DMS153 (cell line): ENCODE measurements around the gene FKBP9.
"Not testable (repeated sequence)": the region's sequence is repeated elsewhere in the genome, so short reads cannot be mapped to it uniquely, and the experiment has no call there.

ENCODE experiments used
- DNase-seq: peaks from one replicate; lab custom pipeline; 2025; lab: John Stamatoyannopoulos, UW

FKBP9 gene

DNA sequence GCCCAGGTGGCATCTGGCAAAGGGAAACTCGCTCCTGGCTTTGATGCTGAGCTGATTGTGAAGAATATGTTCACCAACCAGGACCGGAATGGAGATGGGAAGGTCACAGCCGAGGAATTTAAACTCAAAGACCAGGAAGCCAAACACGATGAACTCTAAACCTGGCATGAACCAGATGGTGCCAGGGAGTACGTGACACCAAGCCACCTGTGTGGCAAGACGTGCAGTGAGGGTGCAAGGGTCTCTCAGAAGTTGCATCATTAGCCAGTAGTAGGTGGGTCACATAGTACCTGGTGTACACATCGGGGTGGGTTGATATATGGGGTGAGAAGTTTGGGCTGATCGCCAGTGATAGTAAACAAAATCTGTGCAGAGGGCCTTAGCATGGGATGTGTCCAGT lies 48.0 kb downstream of the FKBP9 start:
- not testable (repeated sequence) for DNase-seq

DNA sequence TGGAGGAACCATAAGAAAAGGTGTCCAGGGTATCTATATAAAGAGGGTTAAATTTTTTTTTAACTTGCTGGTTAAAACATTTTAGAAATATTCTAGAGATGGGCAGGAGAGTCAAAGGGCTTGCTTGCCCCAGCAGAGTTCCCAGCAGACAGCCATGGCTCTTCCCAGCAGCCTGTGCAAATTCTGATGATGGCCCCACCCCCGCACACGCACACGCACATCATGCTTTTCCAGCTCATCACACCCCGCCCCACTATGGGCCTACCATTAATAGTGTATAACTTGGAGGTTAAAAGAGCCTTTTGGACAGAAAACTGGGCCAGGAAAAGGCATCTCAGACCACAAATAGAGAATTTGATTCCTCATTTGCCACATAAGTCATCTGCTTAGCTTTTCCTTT lies 48.5 kb downstream of the FKBP9 start:
- not testable (repeated sequence) for DNase-seq

DNA sequence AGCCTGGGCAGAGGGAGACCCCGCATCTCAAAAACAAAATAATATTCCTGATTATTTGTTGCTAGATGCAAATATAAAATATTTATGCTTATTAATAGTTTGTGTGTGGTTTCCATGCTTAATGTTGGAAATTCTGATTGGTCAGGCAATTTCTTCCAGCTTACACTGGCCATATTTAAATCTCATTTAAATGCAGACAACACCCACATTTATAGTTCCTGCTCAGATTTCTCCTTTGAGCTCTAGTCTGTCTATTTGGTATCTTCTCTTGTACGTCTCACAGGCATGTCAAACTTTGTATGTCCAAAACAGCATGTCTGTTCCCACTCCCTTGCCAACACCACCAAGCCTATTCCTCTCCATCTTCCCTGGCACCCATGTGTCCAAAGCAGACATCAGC lies 52.5 kb downstream of the FKBP9 start:
- DNase-seq, result no peak

DNA sequence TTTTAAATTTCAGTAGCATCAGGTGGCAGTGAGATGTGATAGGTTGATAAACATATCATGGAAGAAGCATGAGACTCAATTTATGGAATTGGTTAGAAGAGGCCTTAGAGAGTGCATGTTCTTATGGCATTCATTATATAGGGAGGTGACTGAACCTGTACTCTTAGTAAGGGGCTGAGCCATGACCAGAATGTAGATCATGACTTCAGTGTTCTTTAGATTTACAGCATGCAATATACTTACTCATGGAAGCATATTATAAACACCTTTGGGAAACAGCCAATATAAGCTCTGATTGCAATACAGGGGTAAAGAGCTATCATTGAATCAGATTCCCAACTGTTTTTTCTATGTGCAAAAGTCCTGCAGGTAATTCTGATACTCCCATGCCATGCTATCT lies 55.1 kb downstream of the FKBP9 start:
- no peak for DNase-seq

DNA sequence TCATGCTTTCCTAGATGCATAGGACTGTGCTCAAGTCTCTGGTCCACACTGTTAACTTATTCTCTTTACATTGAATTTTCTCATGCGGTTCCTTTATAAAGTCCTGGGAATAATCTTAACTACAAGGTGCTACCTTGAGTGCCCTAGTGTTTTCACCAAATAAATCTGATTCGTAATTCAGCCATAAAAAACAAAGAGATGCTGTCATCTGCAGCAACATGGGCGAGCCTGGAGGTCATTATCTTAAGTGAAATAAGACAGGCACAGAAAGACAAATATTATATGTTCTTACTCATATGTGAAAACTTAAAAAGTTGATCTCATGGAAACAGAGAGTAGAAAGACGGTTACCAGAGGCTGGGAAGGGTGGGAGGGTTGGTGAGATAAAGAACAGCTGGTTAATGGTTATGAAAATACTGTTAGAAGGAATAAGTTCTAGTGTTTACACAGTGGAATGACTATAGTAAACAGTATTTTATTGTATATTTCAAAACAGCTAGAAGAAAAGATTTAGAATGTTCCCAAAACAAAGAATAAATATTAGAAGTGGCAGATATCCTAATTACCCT lies 67.0 kb downstream of the FKBP9 start:
- no peak for DNase-seq

DNA sequence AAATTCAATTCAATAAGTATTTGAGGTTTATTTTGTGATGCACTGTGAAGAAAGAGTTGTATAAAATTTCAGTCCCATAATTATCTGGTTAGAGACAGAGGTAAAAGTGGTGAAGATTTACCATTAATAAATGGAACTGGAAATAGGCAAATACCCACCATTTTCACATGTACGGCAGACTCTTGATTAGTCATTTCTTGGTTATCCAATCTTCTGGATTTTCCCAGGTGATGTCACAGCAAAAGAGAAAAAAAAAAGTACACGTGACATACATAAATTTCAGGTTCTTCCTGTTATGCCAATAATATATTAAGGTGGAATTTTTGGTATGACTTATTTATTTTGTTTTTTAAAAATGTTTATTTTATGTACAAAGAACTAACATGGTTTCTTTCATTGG lies 78.5 kb downstream of the FKBP9 start:
- DNase-seq, result no peak

DNA sequence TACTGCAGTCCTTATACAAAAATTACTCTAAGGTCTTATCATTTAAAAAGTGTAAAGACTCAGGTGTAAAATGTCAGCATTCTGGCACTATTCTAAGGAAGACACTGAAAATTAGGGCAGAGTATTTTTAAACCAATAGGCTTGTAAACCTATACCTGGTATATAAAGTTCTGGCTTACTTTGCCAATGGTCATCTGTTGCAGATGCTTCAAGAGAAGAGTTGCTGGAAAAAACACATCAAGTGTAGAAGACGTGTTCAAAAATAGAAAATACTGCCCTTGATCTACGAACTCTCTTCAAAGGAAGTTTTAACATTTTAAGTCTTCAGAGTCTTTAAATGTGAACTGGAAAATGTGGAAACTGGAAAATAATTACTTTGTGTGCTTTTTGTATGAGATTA lies 81.4 kb downstream of the FKBP9 start:
- no peak for DNase-seq

DNA sequence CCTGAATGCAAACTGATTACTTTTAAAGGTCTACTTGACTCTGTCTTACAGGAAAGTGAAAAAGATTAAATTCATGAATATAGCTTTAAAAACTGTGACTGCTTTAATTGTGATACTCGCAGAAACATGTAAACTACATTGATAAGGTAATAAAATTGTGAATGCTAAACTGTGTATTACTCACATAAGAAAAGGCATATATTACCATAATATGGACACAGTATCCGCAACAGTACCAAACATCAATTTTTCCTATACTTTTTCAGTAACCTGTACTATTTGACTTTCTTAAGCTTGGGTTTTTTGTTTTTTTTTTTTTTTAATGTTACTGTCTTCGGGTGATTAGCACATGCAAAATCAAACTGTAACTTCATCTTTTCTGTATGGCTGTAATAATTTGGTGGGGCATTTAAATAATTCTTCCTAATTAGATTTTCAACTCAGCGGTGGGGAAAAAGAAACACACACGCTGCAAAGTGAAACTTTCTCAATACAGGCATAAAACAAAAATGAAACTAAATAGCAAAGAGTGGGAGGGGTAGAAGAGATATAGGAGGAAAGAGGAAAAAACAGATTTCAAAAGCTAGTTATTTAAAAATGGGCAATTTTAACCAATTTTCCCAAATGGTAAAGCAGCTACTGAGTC lies 82.1 kb downstream of the FKBP9 start:
- DNase-seq, result no peak

DNA sequence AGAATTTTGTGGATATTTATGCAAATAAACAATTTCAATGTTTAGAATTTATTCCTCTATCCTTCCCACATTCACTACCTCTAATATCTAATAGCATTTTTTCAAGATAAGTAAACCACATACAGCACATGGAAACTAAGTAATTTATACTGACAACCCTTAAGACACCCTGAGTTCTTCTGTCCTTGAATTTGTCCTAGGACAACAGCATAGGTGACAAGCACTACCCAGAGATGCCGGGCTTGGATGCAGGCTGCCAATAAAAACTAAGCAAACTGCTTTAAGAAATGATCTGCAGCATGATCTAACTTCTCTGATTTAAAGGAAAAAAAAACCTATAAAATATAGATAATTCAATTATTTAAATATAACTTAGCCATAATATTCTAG lies 82.7 kb downstream of the FKBP9 start:
- DNase-seq, result no peak

DNA sequence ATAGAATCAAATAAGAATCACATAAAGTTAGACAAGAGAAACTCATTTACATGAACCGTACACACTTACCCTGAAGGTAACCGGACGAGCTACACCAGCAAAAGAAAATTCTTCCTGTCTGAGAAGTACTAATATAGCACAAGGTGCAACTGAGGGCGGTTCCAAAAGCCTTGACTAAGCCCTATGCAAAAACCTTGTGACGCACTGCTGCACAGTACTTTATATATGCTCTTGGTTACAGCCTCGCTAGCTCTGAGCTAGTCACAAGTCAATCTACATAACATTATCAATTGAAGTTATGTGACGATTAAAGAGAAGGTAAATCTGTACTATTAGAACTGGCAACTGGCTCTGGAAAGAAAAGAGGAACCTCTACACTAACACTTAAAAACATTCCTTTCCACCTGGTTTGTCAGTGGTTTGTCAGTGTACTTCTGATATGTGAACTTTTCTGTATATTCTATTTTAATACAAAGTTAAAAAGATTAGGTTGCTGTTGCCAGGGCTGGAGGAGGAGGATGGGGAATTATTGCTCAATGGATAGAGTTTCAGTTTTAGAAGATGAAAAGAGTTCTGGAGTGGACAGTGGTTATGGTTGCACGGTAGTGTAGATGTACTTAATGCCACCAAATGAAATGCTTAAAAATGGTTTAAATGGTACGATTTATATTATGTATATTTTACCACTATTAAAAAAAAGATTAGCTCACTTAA lies 83.7 kb downstream of the FKBP9 start:
- DNase-seq, result no peak

DNA sequence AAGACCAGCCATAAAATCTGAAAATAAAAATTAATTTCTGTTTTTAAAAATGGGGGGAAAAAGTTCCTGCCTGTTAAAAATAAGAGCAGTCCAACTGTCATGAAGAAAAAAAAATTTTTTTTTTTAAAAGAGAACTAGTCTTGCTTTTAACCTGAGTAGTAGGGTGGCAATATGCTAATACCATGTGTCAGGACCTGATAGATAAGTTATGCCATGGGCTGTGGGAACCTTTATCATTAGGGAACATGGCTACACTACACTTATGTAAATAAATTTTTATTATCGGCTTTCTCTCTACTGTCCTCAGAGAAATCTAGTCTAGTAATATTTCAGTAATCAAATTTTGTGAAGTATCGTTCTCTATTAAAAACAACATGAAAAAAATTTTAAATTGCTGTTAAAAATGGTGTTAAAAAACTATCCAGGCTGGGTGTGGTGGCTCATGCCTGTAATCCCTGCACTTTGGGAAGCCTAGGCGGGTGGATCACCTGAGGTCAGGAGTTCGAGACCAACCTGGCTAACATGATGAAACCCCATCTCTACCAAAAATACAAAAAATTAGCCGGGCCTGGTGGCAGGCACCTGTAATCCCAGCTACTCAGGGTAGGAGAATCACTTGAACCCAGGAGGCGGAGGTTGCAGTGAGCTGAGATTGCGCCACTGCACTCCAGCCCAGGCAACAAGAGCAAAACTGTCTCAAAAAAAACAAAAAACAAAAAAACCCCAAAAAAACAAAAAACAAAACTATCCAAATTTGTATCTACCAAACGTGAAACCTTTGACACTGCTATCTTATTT lies 84.6 kb downstream of the FKBP9 start:
- no peak for DNase-seq

DNA sequence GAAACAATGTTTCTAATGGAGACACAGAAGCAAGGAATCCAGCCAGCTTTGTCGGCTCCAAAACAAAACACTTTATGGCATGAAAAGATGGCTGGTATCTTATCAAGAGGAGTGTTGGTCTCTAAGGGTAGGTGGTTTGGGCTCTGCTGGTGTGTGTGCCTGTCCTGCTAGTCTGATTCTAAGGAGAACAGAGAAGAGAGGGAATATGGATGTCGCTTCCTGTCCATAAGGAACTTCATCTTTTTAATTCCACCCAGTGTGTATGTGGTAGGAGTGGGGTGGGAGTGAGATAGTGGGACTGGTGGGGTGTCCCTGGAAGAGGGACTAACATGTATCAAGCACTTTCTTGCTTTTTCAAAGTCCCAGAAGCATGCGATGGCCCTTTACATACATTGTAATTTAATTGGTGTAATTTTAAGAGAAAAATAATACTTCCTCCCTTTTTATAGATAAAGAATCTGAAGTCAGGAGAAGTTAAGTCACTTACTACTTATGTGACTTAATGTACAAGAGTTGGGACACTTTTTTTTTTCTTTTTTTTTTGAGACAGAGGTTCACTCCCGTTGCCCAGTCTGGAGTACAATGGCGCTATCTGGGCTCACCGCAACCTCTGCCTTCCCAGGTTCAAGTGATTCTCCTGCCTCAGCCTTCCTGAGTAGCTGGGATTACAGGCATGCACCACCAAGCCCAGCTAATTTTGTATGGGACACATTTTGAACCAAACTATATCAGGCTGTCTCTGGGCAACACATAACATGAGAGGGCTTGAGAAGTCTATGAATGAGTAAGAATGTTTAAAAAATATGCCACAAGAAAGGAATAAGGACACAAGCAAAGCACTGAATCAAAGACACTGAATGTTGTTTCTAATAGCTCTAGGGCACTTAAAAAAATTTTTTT lies 86.5 kb downstream of the FKBP9 start:
- DNase-seq, result no peak

DNA sequence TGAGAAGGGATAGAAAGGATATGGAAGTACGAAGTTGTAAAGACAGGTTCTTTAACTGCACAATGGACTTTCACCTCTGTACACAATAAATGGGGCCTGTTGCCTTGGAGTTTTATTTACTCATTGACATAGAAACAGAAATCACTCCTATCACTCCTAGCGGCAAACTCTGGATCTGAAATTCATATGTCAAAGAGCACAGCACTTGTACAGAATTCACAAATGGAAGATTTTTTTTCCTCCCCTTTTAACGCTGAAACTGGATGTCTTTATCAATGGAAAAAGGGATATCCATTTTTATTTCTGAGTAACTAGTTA lies 87.1 kb downstream of the FKBP9 start:
- peak; percentile 51 for DNase-seq

DNA sequence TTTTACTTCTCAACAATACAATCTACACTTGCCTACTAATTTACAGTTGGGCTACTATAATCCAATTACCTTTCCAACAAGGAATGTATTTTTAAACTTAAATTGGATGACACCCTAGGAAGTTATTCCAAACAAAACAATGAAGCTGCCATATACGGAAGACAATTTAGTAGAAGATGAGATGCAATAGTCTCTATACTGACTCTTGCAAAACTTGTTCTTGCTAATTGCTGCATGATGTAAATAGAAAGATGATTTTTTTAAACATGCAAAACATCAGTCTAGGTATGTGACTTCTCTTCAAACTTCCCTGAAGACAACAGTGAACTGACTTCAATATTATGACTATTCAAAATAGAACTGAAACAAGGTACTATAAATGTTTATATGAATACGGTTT lies 87.7 kb downstream of the FKBP9 start:
- no peak for DNase-seq

DNA sequence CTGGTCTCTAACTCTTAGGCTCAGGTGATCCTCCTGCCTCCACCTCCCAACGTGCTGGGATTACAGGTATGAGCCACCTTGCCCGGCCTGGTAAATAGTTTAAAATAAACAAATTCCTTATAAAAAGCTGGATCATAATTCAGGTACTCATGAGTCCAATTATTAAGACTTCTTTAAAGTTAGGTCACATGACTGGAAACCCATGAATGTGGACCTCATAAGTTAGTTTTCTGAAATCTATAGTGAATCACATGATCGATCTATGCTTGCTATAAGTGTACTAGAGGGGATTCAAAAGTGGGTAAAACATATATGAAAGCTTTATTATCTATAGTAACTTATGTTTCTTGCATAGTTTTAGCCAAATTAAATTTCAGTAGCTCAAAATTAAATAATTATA lies 91.0 kb downstream of the FKBP9 start:
- DNase-seq, result no peak

DNA sequence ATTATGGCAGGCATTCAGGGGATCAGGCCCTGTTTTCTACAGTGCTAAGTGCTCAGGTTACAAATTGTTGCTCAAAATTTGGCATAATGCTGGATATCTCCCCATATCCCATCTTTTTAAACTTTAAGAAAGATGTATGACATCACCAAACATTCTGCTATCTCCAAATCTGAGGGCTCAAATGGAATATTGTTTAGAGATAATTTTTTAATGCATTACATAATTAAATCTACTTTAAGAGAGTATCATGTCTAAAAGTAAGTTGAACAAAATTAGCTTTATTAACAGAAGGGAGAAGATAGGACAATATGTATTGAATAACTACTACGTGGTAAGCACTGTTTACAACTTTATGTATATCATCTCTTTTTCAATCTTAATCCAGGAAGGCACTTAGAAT lies 91.5 kb downstream of the FKBP9 start:
- DNase-seq, result no peak

DNA sequence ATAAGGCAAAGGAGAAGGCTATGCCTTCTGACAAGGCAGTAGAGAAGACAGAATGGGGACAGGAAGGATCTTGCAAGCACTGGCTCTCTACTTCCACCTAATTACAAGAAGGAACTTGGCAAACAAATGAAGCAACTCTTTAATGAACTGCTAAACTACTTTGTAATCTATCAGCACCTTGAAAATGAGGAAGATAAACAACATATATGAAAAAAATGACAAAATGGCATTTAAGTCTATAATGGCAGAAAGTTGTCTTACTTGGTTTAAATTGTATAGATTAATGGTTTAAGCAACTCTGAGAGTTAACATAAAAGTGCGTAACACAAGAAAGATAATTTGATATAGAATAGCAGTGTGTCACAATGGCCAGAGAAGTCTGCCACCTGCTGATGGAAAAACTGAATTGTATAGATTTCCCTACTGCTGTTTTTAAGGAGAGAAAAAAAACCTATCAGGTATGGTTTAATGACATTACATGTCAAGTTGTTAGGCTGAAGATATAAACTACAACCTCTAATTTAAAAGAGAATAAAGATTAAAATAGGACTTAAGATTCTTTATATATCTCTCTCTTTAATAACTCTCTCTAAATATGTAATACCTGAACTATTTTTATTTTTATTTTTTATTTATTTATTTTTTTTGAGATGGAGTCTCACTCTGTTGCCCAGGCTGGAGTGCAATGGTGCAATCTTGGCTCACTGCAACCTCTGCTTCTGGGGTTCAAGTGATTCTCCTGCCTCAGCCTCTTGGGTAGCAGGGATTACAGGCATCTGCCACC lies 93.5 kb downstream of the FKBP9 start:
- peak; percentile 22 for DNase-seq

DNA sequence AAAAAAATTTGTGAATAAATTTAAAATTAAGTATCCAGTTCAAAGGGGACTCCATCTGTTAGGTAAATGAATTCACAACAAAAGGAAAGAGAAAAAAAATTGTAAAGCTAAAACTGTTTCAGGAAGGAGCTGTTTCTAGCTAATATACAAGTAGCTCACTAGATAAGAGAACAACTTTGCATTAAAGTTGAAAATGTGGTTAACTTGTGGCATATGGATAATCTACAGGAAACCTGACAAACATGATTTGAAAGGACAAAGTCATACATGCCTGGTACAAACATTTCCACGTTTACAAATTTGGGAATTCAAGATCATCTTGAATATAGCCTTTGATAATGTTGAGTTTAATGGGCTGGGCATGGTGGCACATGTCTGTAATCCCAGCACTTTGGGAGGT lies 96.5 kb downstream of the FKBP9 start:
- DNase-seq, result no peak

DNA sequence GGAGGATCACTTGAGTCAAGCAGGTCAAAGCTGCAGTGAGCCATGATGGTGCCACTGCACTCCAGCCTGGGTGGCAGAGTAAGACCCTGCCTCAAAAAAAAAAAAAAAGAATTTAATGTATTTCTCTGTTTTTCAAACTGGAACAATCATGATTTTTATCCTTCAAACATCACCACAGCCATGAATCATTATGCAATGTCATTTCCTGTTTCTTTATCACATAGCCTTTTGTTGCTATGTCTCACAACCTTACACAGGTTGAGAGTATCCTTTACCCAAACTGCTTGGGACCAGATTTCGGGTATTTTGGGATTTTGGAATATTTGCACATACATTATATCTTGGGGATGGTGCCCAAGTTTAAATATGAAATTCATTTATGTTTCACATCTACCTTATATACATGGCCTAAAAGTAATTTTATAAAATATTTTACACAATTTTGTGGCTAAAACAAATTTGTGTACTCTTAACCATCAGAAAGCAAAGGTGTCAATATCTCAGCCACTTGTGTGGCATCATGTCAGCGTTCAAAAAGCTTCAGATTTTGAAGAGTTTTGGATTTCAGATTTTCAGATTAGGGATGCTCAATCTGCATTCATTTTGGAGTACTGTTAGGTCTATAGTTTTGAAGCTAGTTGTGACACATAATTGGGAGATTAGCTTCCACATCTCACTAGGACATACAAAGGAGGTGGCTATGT lies 97.2 kb downstream of the FKBP9 start:
- no peak for DNase-seq

DNA sequence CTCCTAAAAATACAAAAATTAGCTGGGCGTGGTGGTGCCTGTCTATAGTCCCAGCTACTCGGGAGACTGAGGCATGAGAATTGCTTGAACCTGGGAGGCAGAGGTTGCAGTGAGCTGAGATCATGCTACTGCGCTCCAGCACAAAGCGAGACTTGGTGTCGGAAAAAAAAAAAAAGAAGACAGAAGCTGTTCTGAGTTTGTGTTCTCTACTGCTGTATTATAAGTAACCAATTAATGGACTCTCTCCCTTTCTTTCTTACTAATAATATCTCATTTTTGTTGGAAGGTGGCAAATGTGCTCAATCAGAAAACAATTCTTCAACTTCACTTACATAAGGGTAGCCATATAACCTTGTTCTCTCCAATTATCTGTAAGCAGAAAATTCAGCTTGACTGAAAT lies 97.9 kb downstream of the FKBP9 start:
- DNase-seq, result no peak
